HG03060 (cell line): ENCODE measurements around the gene TCF3.

Experiments used
- ATAC-seq: cut with Tn5 transposase; IDR thresholded peaks from one replicate; pipeline ENCODE4 v1.9.1; 2021; ENCODE audit warnings: low read depth, moderate number of reproducible peaks; ENCODE audit not compliant: unreplicated experiment

Gene TCF3

GRCh38 chr19:1591421-1592023 is 60.9 kb downstream of the TCF3 start:
- no peak for ATAC-seq

- ATAC-seq: no peak
Observed at GRCh38 chr19:1590641-1591397, 61.6 kb downstream of the TCF3 start.

- no peak for ATAC-seq
Observed at GRCh38 chr19:1587872-1588271, 64.5 kb downstream of the TCF3 start.

GRCh38 chr19:1585243-1585580 is 67.2 kb downstream of the TCF3 start:
- no peak for ATAC-seq

- no peak for ATAC-seq
Observed at GRCh38 chr19:1584500-1585242, 67.7 kb downstream of the TCF3 start.

GRCh38 chr19:1582201-1582600 is 70.2 kb downstream of the TCF3 start:
- ATAC-seq: no peak

- no peak for ATAC-seq
Observed at GRCh38 chr19:1580957-1581356, 71.5 kb downstream of the TCF3 start.

- ATAC-seq: no peak
Observed at GRCh38 chr19:1580382-1580781, 72.0 kb downstream of the TCF3 start.

- ATAC-seq: no peak
Observed at GRCh38 chr19:1579222-1579621, 73.2 kb downstream of the TCF3 start.

GRCh38 chr19:1577929-1578618 is 74.3 kb downstream of the TCF3 start:
- ATAC-seq: no peak

GRCh38 chr19:1577090-1577928 is 75.1 kb downstream of the TCF3 start:
- ATAC-seq: no peak

GRCh38 chr19:1576242-1577089 is 75.9 kb downstream of the TCF3 start:
- no peak for ATAC-seq

GRCh38 chr19:1575323-1576241 is 76.8 kb downstream of the TCF3 start:
- no peak for ATAC-seq

GRCh38 chr19:1574354-1575136 is 77.9 kb downstream of the TCF3 start:
- ATAC-seq: no peak

GRCh38 chr19:1572795-1573194 is 79.6 kb downstream of the TCF3 start:
- ATAC-seq: no peak

- ATAC-seq: no peak
Observed at GRCh38 chr19:1571358-1571757, 81.1 kb downstream of the TCF3 start.

- no peak for ATAC-seq
Observed at GRCh38 chr19:1570836-1571235, 81.6 kb downstream of the TCF3 start.

- ATAC-seq: no peak
Observed at GRCh38 chr19:1569997-1570396, 82.4 kb downstream of the TCF3 start.
